T-helper 1 cell treated with Interleukin-12 subunit alpha and Interleukin-12 subunit beta and Interleukin-4 antibody, amounts not matched to agents 30 μg/mL and 1 μg/mL, for 36 hours (primary cell): ENCODE data around the gene PRDX6.
"Not testable (repeated sequence)": the region's sequence is repeated elsewhere in the genome, so short reads cannot be mapped to it uniquely, and the experiment has no call there.

ENCODE experiments used
- H3K27ac Mint-ChIP-seq: one replicate; pipeline ENCODE4 v1.8.0; 2021; ENCODE audit warnings: mild to moderate bottlenecking, mixed read lengths
- H3K27me3 Mint-ChIP-seq: one replicate; pipeline ENCODE4 v1.8.0; 2021; ENCODE audit warnings: low read depth, mixed read lengths
- H3K36me3 Mint-ChIP-seq: one replicate; pipeline ENCODE4 v1.8.0; 2021; ENCODE audit warnings: low read depth, mixed read lengths
- H3K4me1 Mint-ChIP-seq: one replicate; pipeline ENCODE4 v1.8.0; 2021; ENCODE audit warnings: low read depth, mixed read lengths
- H3K4me3 Mint-ChIP-seq: one replicate; pipeline ENCODE4 v1.8.0; 2021; ENCODE audit warnings: mild to moderate bottlenecking, moderate library complexity, mixed read lengths
- H3K9me3 Mint-ChIP-seq: one replicate; pipeline ENCODE4 v1.8.0; 2021; ENCODE audit warnings: mixed read lengths

PRDX6 gene

GRCh38 chr1:173476665-173477285 is 360 bp upstream of the PRDX6 start:
- Mint-ChIP-seq H3K27ac (peak overlapping the region; percentile 92), H3K9me3 (peaks cover 5% of the 10 kb centered on the region), H3K4me1 (peaks cover 51% of the 10 kb centered on the region)

GRCh38 chr1:173478094-173478674 is 1.0 kb downstream of the PRDX6 start:
- Mint-ChIP-seq H3K4me3 (peak overlapping the region; percentile 90), H3K27me3 (no peaks in the 10 kb centered on the region), H3K27ac (peak overlapping the region; percentile 74), H3K4me1 (peaks cover 52% of the 10 kb centered on the region), H3K9me3 (no peaks in the 10 kb centered on the region), H3K36me3 (peaks cover 47% of the 10 kb centered on the region)

More at GRCh38 chr1:173476665-173477285, 360 bp upstream of the PRDX6 start:
- H3K36me3 Mint-ChIP-seq, result peaks cover 43% of the 10 kb centered on the region
- H3K27me3 Mint-ChIP-seq, result no peaks in the 10 kb centered on the region
- peak overlapping the region; percentile 92 for H3K4me3 Mint-ChIP-seq

- H3K4me1 Mint-ChIP-seq, result peaks cover 39% of the 10 kb centered on the region
- H3K4me3 Mint-ChIP-seq, result no peak overlapping the region
- H3K27ac Mint-ChIP-seq, result no peak overlapping the region
- no peaks in the 10 kb centered on the region for H3K27me3 Mint-ChIP-seq
- no peaks in the 10 kb centered on the region for H3K9me3 Mint-ChIP-seq
- peaks cover 46% of the 10 kb centered on the region for H3K36me3 Mint-ChIP-seq
Observed at GRCh38 chr1:173479649-173480048, 2.5 kb downstream of the PRDX6 start.

- Mint-ChIP-seq H3K4me1 (peaks cover 25% of the 10 kb centered on the region), H3K36me3 (peaks cover 51% of the 10 kb centered on the region), H3K27me3 (no peaks in the 10 kb centered on the region), H3K27ac (no peak overlapping the region), H3K4me3 (no peak overlapping the region), H3K9me3 (no peaks in the 10 kb centered on the region)
Observed at GRCh38 chr1:173481195-173481772, 4.1 kb downstream of the PRDX6 start.

- Mint-ChIP-seq H3K4me1 (peaks cover 25% of the 10 kb centered on the region), H3K4me3 (no peak overlapping the region), H3K36me3 (peaks cover 61% of the 10 kb centered on the region), H3K27me3 (no peaks in the 10 kb centered on the region), H3K27ac (no peak overlapping the region), H3K9me3 (no peaks in the 10 kb centered on the region)
Observed at GRCh38 chr1:173482683-173483082, 5.5 kb downstream of the PRDX6 start.

- no peaks in the 10 kb centered on the region for H3K9me3 Mint-ChIP-seq
- H3K4me3 Mint-ChIP-seq, result no peak overlapping the region
- H3K4me1 Mint-ChIP-seq, result peaks cover 12% of the 10 kb centered on the region
- peaks cover 75% of the 10 kb centered on the region for H3K36me3 Mint-ChIP-seq
- H3K27ac Mint-ChIP-seq, result no peak overlapping the region
- no peaks in the 10 kb centered on the region for H3K27me3 Mint-ChIP-seq
Observed at GRCh38 chr1:173484276-173484675, 7.1 kb downstream of the PRDX6 start.

- Mint-ChIP-seq H3K27me3 (no peaks in the 10 kb centered on the region), H3K9me3 (no peaks in the 10 kb centered on the region), H3K27ac (no peak overlapping the region), H3K36me3 (peaks cover 66% of the 10 kb centered on the region), H3K4me1 (peaks cover 4% of the 10 kb centered on the region), H3K4me3 (no peak overlapping the region)
Observed at GRCh38 chr1:173485401-173485800, 8.3 kb downstream of the PRDX6 start.

GRCh38 chr1:173488001-173488400 is 10.9 kb downstream of the PRDX6 start:
- H3K9me3 Mint-ChIP-seq, result peaks cover under 1% of the 10 kb centered on the region
- peaks cover 50% of the 10 kb centered on the region for H3K36me3 Mint-ChIP-seq
- peaks cover 2% of the 10 kb centered on the region for H3K4me1 Mint-ChIP-seq
- H3K4me3 Mint-ChIP-seq, result no peak overlapping the region
- H3K27me3 Mint-ChIP-seq, result no peaks in the 10 kb centered on the region
- H3K27ac Mint-ChIP-seq, result no peak overlapping the region

- Mint-ChIP-seq H3K4me1 (peaks cover 2% of the 10 kb centered on the region), H3K9me3 (peaks cover 7% of the 10 kb centered on the region), H3K36me3 (peaks cover 46% of the 10 kb centered on the region), H3K27ac (no peak overlapping the region), H3K27me3 (no peaks in the 10 kb centered on the region), H3K4me3 (no peak overlapping the region)
Observed at GRCh38 chr1:173489149-173489600, 12.0 kb downstream of the PRDX6 start.

GRCh38 chr1:173489929-173490328 is 12.8 kb downstream of the PRDX6 start:
- no peaks in the 10 kb centered on the region for H3K27me3 Mint-ChIP-seq
- no peak overlapping the region for H3K27ac Mint-ChIP-seq
- H3K36me3 Mint-ChIP-seq, result peaks cover 40% of the 10 kb centered on the region
- no peaks in the 10 kb centered on the region for H3K4me1 Mint-ChIP-seq
- peaks cover 7% of the 10 kb centered on the region for H3K9me3 Mint-ChIP-seq
- H3K4me3 Mint-ChIP-seq, result no peak overlapping the region

- Mint-ChIP-seq H3K27me3 (no peaks in the 10 kb centered on the region), H3K27ac (no peak overlapping the region), H3K9me3 (peaks cover 9% of the 10 kb centered on the region), H3K4me1 (no peaks in the 10 kb centered on the region), H3K4me3 (no peak overlapping the region), H3K36me3 (peaks cover 26% of the 10 kb centered on the region)
Observed at GRCh38 chr1:173491508-173491907, 14.4 kb downstream of the PRDX6 start.

- H3K27ac Mint-ChIP-seq, H3K27me3 Mint-ChIP-seq, H3K4me1 Mint-ChIP-seq, H3K4me3 Mint-ChIP-seq: not testable (repeated sequence)
- Mint-ChIP-seq H3K36me3 (peaks cover 15% of the 10 kb centered on the region), H3K9me3 (peaks cover 17% of the 10 kb centered on the region)
Observed at GRCh38 chr1:173493125-173493524, 16.0 kb downstream of the PRDX6 start.

- Mint-ChIP-seq H3K4me3 (no peak overlapping the region), H3K36me3 (peaks cover 3% of the 10 kb centered on the region), H3K4me1 (no peaks in the 10 kb centered on the region), H3K9me3 (peaks cover 17% of the 10 kb centered on the region), H3K27me3 (no peaks in the 10 kb centered on the region), H3K27ac (no peak overlapping the region)
Observed at GRCh38 chr1:173495609-173496267, 18.6 kb downstream of the PRDX6 start.

GRCh38 chr1:173496757-173497320 is 19.7 kb downstream of the PRDX6 start:
- H3K4me3 Mint-ChIP-seq, result no peak overlapping the region
- no peaks in the 10 kb centered on the region for H3K4me1 Mint-ChIP-seq
- no peaks in the 10 kb centered on the region for H3K27me3 Mint-ChIP-seq
- no peak overlapping the region for H3K27ac Mint-ChIP-seq
- H3K9me3 Mint-ChIP-seq, result peaks cover 17% of the 10 kb centered on the region
- H3K36me3 Mint-ChIP-seq, result peaks cover 3% of the 10 kb centered on the region
